Right cardiac atrium (tissue), 5 donors: Measurements from ENCODE around the gene PRDM16. TPM values are rescaled to one million over a fixed set of nuclear protein-coding genes. Genes with fewer than 3 reads are reported as not detected.

Experiments
- ATAC-seq, 2 donors: fragments of 200-7000 bp; cut with Tn5 transposase; one replicate each; pipeline versions ENCODE4 v1.8.0 to v1.9.1; 2020; ENCODE audit warnings: moderate library complexity in 2 of 2, mild to moderate bottlenecking in 1 of 2
- DNase-seq, 3 donors: peaks; one replicate each; pipeline ENCODE4 v3.0.0-alpha.2; 2020
- H3K27ac ChIP-seq: one replicate; pipeline ENCODE4 v1.5.1; 2013; ENCODE audit warnings: mild to moderate bottlenecking, low read length, control low read depth, moderate library complexity
- H3K27me3 ChIP-seq: one replicate; pipeline ENCODE4 v1.6.1; 2013; ENCODE audit not compliant: control insufficient read depth, insufficient read depth
- H3K4me1 ChIP-seq: one replicate; pipeline ENCODE4 v1.6.1; 2013; ENCODE audit warnings: low read length; ENCODE audit not compliant: control insufficient read depth, insufficient read depth
- H3K4me3 ChIP-seq: one replicate; pipeline ENCODE4 v1.5.1; 2013; ENCODE audit warnings: low read length, control low read depth
- H3K9me3 ChIP-seq: one replicate; pipeline ENCODE4 v1.6.1; 2013; ENCODE audit warnings: low read length; ENCODE audit not compliant: control insufficient read depth
- WGBS: extraction: QIAGEN DNeasy Blood & Tissue Kit; methylation state at CpG from one replicate; pipeline ENCODE4 v1.1.7; 2013; 5-methylcytosine and 5-hydroxymethylcytosine counted together
- intact Hi-C, 4 donors: fragments of 100-400 bp; cut with DNase I; formaldehyde crosslinking; loops; one replicate each; pipeline versions ENCODE4 v1.11.0 to v1.14.0; 2022 to 2023
- polyA plus RNA-seq: library from polyadenylated mRNA; stranded (reverse); fragments of 200-250 nt; gene quantifications from one replicate; pipeline ENCODE4 v1.2.3, GENCODE V29; 2013
- total RNA-seq, 4 donors: library from RNA; stranded (reverse); fragmentation: NEBNext Ultra II Directional; extraction: Animal tissue kit (Norgen Biotek cat#: 25700); gene quantifications; one replicate each; pipeline ENCODE4 v1.2.1, GENCODE V29; 2021
- donor health status: healthy with polysubstance abuse.
- donor health status: DM: no; HTN: yes; CAD: no.
- donor health status: DM: no; HTN: no; CAD: no.
- donor health status: DM: no; HTN: yes; CAD: no; lungs with severe emphysema.
- donor health status: DM: yes; HTN: yes; CAD: no.

The PRDM16 gene
- total and polyA plus RNA-seq, 5 donors, result 1.1 to 2.9 (median 1.9) TPM

DNA sequence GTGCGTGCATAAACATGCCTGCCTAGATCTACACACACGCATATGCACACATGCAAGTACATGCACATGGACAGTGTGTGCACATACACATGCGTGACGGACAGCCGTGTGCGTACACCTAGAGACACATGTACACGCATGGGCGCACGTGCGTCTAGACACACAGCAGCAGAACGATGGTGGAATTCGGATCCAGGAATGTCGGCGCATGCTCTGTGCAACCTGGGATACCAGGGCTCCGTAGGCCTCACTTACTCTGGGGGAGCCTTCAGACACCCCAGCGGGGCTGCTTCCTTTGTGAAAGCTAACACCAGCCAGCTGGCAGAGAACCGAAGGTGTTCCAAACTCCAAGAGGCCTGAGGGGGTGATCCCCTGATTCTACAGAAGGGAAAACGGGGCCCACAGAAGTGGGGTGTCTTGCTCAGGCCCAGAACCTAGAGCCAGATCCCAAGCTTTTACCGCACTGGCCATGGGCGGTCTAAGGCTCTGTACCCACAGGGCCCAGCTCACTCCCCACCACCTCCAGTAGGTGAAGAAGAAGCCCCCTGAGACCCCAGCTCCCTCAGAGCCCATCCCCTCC is 358.0 kb downstream of the PRDM16 start:
- Histone ChIP-seq H3K27ac (no peak overlapping the region), H3K4me1 (no peaks in the 10 kb centered on the region), H3K9me3 (no peaks in the 10 kb centered on the region), H3K4me3 (no peak overlapping the region), H3K27me3 (no peaks in the 10 kb centered on the region)
- intact Hi-C loops, result loop anchor here in 2 of 4 donors (5.0 to 10.0 kb wide), 2 partner anchors 415 to 1012 kb away; partner anchors contain the start of gene PEX10 (in 1 of the 2)
- ATAC-seq (no peak), DNase-seq (peak in 2 of 3 donors; percentile 7 to 37)
- WGBS, result 93% methylated on average over 20 of the region's 20 CpGs

DNA sequence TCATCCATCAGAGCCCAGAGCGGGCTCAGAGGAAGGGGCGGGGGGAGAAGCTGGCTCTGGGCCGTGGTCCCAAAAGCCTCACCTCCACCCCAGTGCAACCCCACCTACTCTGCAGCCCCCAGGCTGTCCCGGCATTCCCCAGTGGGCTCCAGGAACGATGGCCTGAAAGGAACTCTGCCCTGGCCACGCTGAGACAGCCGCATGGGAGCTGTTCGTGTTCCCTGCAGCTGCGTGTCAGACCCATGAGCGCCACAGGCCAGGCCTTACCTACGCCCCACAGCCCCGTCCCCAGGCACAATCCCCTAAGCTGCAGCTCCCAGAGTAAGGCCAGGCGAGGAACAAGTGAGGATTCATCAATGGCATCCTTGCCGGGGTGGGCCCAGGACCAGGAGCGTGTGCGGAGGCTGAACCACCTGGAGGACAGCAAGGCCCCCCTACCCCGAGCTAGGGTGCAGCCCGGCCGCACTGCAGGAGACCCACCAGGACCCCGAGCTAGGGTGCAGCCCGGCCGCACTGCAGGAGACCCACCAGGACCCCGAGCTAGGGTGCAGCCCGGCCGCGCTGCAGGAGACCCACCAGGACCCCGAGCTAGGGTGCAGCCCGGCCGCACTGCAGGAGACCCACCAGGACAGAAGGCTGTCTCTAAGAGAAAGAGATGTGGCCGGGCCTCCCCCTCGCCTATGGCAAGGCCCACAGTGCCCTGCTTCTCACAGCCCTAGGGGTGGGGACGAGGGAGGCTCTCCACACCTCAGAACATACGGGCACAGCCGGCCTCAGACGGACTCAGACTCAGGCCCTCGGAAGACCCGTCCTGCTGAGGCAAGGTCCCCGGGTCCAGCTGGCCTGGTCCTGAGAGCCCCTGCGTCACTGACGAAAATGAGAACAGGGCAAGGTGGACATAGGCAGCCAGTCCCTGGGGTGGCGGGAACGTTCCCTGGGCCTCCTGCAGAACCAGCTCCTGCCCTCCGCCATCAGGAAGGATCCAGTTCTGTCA is 359.0 kb downstream of the PRDM16 start:
- Histone ChIP-seq H3K4me3 (no peak overlapping the region), H3K4me1 (no peaks in the 10 kb centered on the region), H3K27ac (no peak overlapping the region), H3K27me3 (no peaks in the 10 kb centered on the region), H3K9me3 (no peaks in the 10 kb centered on the region)
- intact Hi-C loops, result loop anchor here in 2 of 4 donors (5.0 to 10.0 kb wide), 2 partner anchors 416 to 1013 kb away; partner anchors contain the start of gene PEX10 (in 1 of the 2)
- 90% methylated on average over 43 of the region's 43 CpGs for WGBS
- ATAC-seq (no peak), DNase-seq (peak; percentile 13 to 42 (median 37))

DNA sequence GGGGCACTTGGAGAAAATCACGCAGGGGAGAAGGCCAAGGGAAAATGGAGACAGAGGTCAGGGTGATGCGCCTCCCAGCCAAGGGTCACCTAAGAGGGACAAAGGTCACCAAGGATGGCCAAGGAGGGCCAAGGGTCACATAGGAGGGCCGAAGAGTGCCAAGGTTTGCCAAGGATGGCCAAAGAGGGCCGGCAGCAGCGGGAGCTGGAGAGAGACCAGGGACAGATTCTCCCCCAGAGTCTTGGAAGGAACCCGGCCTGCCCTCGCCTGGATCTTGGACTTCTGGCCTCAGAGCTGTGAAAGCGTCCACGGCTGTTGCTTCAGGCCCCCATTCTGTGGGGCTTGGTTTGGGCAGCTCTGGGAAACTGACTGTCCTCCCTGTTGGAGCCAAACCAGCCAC is 359.9 kb downstream of the PRDM16 start:
- DNase-seq, result peak in 1 of 3 donors; percentile 30
- intact Hi-C loops, result loop anchor here in 2 of 4 donors (5.0 to 10.0 kb wide), 2 partner anchors 417 to 1014 kb away; partner anchors contain the start of gene PEX10 (in 1 of the 2)
- 80% methylated on average over 9 of the region's 9 CpGs for WGBS

DNA sequence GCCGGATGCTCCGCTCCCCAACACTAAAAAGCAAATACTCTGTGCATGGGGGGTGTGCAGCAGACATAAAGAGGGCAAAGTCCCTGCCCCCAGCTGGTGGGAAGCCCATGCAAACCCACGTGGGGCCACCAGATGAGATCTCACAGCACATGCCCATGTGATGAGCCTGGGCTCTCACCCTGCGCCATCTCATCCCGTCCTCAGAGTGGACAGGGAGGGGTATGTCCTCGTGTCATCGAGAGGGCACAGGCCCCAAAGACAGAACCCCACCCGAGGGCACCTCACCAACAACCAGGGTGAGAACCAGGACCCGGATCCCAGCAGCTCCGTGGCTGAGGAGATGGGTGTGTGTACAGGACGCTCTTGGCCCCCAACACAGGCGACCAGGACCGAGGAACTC is 360.3 kb downstream of the PRDM16 start:
- ATAC-seq (no peak), DNase-seq (peak in 1 of 3 donors; percentile 21)
- intact Hi-C loops, result loop anchor here in 2 of 4 donors (5.0 to 10.0 kb wide), 2 partner anchors 417 to 1015 kb away; partner anchors contain the start of gene PEX10 (in 1 of the 2)

More for the DNA sequence above, 359.9 kb downstream of the PRDM16 start:
- Histone ChIP-seq H3K9me3 (no peaks in the 10 kb centered on the region), H3K4me3 (no peak overlapping the region), H3K27ac (no peak overlapping the region), H3K4me1 (no peaks in the 10 kb centered on the region), H3K27me3 (no peaks in the 10 kb centered on the region)
- ATAC-seq, result no peak

DNA sequence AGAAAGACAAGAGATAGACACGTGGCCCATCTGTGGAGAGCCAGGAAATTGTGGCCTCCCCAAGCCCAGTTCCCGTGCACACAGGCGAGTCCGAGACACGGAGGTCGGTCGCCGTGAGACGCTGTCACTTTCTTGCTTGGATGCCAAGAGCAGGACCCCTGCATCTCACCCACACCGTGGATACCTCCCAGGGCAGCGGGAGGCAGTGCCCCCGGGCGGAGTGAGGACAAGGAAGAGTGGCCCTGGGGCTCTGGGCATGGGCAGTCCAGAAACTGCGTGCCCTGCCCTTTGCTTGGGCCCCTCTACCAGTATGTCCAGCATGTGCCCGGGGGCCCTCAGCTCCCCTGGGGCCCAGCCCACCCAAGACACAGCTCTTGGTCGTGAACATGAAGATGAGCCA is 360.8 kb downstream of the PRDM16 start:
- WGBS, result 88% methylated on average over 16 of the region's 16 CpGs
- ATAC-seq, result no peak

More for the DNA sequence above, 360.3 kb downstream of the PRDM16 start:
- Histone ChIP-seq H3K4me1 (no peaks in the 10 kb centered on the region), H3K27me3 (no peaks in the 10 kb centered on the region), H3K9me3 (no peaks in the 10 kb centered on the region), H3K4me3 (no peak overlapping the region), H3K27ac (no peak overlapping the region)
- WGBS, result 86% methylated on average over 13 of the region's 13 CpGs

DNA sequence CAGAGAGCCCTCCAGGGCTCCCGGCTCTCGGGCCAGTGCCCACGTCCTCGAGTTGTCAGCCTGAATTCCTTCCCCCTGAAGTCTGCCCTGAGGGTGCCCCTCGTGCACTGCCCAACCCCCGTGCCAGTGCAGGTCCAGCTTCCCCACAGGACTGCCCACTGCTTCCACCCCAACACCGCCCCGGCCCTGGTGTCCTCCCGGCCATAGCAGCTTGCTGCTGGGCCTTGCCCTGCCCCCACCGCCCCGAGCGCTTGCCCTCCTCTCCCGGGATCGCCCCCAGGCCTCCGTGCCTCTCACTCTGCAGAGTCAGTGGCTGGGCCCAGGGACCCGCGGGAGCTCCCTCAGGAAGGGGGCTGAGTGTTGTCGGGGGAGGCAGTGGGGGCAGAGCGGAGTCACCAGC is 361.4 kb downstream of the PRDM16 start:
- peak in 2 of 3 donors; percentile 53 for DNase-seq

More for the DNA sequence above, 360.8 kb downstream of the PRDM16 start:
- peak in 2 of 3 donors; percentile 22 to 50 for DNase-seq
- H3K27me3 ChIP-seq, result no peaks in the 10 kb centered on the region
- H3K4me3 ChIP-seq, result no peak overlapping the region
- no peak overlapping the region for H3K27ac ChIP-seq
- intact Hi-C loops, result loop anchor here in 2 of 4 donors (5.0 to 10.0 kb wide), 2 partner anchors 417 to 1015 kb away; partner anchors contain the start of gene PEX10 (in 1 of the 2)
- H3K9me3 ChIP-seq, result no peaks in the 10 kb centered on the region
- H3K4me1 ChIP-seq, result no peaks in the 10 kb centered on the region

DNA sequence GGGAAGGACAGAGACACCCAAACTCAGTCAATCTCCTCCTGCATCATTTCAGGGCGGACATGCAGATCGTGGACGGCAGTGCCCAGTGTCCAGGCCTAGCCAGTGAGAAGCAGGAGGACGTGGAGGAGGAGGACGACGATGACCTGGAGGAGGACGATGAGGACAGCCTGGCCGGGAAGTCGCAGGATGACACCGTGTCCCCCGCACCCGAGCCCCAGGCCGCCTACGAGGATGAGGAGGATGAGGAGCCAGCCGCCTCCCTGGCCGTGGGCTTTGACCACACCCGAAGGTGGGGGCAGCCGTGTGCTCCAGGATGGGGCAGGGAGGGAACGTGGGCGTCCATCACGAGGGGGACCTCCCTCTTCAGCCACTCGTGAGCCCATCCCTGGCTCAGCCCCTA is 361.8 kb downstream of the PRDM16 start:
- no peak for ATAC-seq
- 83% methylated on average over 22 of the region's 22 CpGs for WGBS
- Histone ChIP-seq H3K27ac (no peak overlapping the region), H3K4me1 (no peaks in the 10 kb centered on the region), H3K27me3 (no peaks in the 10 kb centered on the region), H3K4me3 (no peak overlapping the region), H3K9me3 (no peaks in the 10 kb centered on the region)
- DNase-seq, result peak in 2 of 3 donors; percentile 42 to 43
- intact Hi-C loops, result no loop called here

More for the DNA sequence above, 361.4 kb downstream of the PRDM16 start:
- ATAC-seq, result no peak
- WGBS, result 81% methylated on average over 19 of the region's 19 CpGs
- no peaks in the 10 kb centered on the region for H3K9me3 ChIP-seq
- intact Hi-C loops, result no loop called here
- H3K4me1 ChIP-seq, result no peaks in the 10 kb centered on the region
- H3K4me3 ChIP-seq, result no peak overlapping the region
- H3K27me3 ChIP-seq, result no peaks in the 10 kb centered on the region
- H3K27ac ChIP-seq, result no peak overlapping the region

DNA sequence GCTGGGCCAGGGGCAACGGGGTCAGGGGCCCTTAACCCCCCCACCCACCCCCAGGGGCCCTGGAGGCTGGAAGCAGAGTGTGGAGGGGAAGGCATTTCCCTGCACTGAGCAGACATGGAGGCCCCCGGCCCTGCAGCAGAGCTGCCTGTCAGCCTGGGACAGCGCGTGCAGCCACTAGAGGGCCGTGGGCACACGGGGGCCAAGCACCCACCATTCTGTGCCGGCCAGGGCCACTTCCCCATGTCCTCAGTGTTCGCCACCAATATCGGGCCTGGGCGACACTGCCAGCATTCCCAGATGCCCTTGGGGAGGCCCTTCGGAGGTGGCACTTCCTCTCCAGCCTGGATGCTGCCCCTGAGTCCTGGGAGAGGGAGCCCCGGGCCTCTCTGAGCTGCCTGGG is 362.3 kb downstream of the PRDM16 start:
- no peak overlapping the region for H3K4me3 ChIP-seq
- WGBS, result 49% methylated on average over 12 of the region's 12 CpGs
- no peaks in the 10 kb centered on the region for H3K4me1 ChIP-seq
- no peaks in the 10 kb centered on the region for H3K9me3 ChIP-seq
- DNase-seq, result peak in 2 of 3 donors; percentile 37 to 46
- intact Hi-C loops, result no loop called here
- no peak for ATAC-seq
- H3K27ac ChIP-seq, result no peak overlapping the region
- no peaks in the 10 kb centered on the region for H3K27me3 ChIP-seq

DNA sequence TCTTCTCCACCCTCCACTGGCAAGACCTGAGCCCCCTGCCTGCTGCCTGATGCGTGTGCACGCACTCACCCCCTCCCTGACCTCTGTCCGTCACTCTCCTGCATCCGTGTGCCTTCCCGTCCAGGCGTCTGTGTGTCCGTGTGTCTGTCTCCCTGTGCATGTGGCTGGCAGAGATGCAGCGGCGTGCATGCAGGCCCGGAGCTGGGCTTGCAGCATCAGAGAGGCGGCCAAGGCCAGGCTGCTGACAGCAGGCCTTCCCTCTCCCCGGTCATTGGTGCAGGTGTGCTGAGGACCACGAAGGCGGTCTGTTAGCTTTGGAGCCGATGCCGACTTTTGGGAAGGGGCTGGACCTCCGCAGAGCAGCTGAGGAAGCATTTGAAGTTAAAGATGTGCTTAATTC is 362.7 kb downstream of the PRDM16 start:
- WGBS, result 82% methylated on average over 17 of the region's 17 CpGs
- Histone ChIP-seq H3K27me3 (no peaks in the 10 kb centered on the region), H3K27ac (no peak overlapping the region), H3K9me3 (no peaks in the 10 kb centered on the region), H3K4me3 (no peak overlapping the region), H3K4me1 (no peaks in the 10 kb centered on the region)
- no peak for ATAC-seq
- intact Hi-C loops, result no loop called here
- peak in 2 of 3 donors; percentile 26 to 31 for DNase-seq

DNA sequence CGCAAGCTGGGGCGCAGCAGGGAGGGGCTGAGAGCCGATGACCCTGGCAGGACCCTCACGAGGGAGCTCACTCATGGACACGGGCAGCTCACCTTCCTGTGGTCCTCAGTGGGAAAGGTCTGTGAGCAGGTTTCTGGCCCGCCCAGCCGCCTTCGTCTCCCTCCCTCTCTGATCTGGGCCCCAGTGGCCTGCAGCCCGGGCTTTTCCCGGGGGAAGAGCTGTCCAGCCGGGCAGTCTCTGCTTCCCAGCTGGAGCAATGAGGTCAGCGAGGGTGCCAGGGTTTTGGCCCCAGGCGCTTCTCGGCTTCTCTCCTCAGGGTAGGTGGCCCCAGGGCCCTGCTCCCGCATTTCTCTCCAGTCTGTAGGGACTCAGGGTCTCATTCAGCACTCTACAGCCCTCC is 363.3 kb downstream of the PRDM16 start:
- DNase-seq (peak in 2 of 3 donors; percentile 34 to 67), ATAC-seq (no peak)
- intact Hi-C loops, result no loop called here
- Histone ChIP-seq H3K27me3 (no peaks in the 10 kb centered on the region), H3K4me1 (no peaks in the 10 kb centered on the region), H3K4me3 (no peak overlapping the region), H3K9me3 (no peaks in the 10 kb centered on the region), H3K27ac (no peak overlapping the region)
- WGBS, result 61% methylated on average over 15 of the region's 15 CpGs
